Upper lobe of right lung (tissue), 1 donor: Measurements from ENCODE around the gene CRACR2A. TPM values are rescaled to one million over a fixed set of nuclear protein-coding genes. Genes with fewer than 3 reads are reported as not detected.

Experiments used
- ATAC-seq: fragments of 200-7000 bp; cut with Tn5 transposase; one replicate; pipeline ENCODE4 v1.9.1; 2020; ENCODE audit warnings: mild to moderate bottlenecking, moderate library complexity
- DNase-seq: peaks from one replicate; pipeline ENCODE4 v3.0.0-alpha.2; 2020
- H3K27ac ChIP-seq: fragments of 200-600 bp; one replicate; pipeline ENCODE4 v1.8.0; 2022
- H3K27me3 ChIP-seq: fragments of 200-600 bp; one replicate; pipeline ENCODE4 v1.8.0; 2022; ENCODE audit warnings: mild to moderate bottlenecking
- H3K36me3 ChIP-seq: fragments of 200-600 bp; one replicate; pipeline ENCODE4 v1.8.0; 2022
- H3K4me1 ChIP-seq: fragments of 200-600 bp; one replicate; pipeline ENCODE4 v1.8.0; 2022
- H3K4me3 ChIP-seq: fragments of 200-600 bp; one replicate; pipeline ENCODE4 v1.8.0; 2022; ENCODE audit warnings: mild to moderate bottlenecking
- H3K9me3 ChIP-seq: fragments of 200-600 bp; one replicate; pipeline ENCODE4 v1.8.0; 2022
- intact Hi-C: fragments of 100-400 bp; cut with DNase I; formaldehyde crosslinking; loops from one replicate; pipeline ENCODE4 v1.11.0; 2022
- total RNA-seq: library from RNA; stranded (reverse); fragmentation: NEBNext Ultra II Directional; extraction: Animal tissue kit (Norgen Biotek cat#: 25700); gene quantifications from one replicate; pipeline ENCODE4 v1.2.1, GENCODE V29; 2021
- TF ChIP-seq, protein P1 (sequence below): fragments of 200-600 bp; IDR thresholded peaks from one replicate; pipeline ENCODE4 v1.8.0; 2022; ENCODE audit warnings: antibody characterized with exemption
- donor health status: DM: no; HTN: yes; CAD: no; lungs with severe emphysema.

The CRACR2A gene
- total RNA-seq, 1 donor from 2014 or later: 5.4 TPM

DNA sequence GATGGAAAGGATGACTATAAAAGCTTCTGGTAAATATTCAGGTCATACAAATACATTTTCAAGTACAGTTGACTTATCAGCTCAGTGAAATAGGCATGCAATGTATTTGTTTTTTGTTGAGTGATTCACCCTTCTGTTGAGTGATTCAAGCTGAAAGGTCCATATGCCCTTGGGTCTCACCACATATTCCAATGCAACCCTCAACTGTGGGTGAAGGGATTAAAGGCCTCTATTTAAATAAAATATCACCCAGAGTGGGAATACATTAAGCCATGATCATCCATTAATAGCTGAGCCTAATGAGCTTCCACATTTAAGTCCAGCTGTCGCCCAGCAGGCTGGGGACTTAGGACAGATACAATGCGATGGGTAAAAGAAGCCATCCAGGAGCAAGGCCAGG lies 120.2 kb downstream of the CRACR2A start:
- Histone ChIP-seq H3K27ac (no peak overlapping the region), H3K27me3 (no peaks in the 10 kb centered on the region), H3K36me3 (no peaks in the 10 kb centered on the region), H3K4me1 (no peaks in the 10 kb centered on the region), H3K4me3 (no peak overlapping the region), H3K9me3 (no peaks in the 10 kb centered on the region)
- intact Hi-C loops: no loop called here
- DNase-seq (no peak), ATAC-seq (no peak)
- TF ChIP-seq, protein P1, sequence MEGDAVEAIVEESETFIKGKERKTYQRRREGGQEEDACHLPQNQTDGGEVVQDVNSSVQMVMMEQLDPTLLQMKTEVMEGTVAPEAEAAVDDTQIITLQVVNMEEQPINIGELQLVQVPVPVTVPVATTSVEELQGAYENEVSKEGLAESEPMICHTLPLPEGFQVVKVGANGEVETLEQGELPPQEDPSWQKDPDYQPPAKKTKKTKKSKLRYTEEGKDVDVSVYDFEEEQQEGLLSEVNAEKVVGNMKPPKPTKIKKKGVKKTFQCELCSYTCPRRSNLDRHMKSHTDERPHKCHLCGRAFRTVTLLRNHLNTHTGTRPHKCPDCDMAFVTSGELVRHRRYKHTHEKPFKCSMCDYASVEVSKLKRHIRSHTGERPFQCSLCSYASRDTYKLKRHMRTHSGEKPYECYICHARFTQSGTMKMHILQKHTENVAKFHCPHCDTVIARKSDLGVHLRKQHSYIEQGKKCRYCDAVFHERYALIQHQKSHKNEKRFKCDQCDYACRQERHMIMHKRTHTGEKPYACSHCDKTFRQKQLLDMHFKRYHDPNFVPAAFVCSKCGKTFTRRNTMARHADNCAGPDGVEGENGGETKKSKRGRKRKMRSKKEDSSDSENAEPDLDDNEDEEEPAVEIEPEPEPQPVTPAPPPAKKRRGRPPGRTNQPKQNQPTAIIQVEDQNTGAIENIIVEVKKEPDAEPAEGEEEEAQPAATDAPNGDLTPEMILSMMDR: no peak

DNA sequence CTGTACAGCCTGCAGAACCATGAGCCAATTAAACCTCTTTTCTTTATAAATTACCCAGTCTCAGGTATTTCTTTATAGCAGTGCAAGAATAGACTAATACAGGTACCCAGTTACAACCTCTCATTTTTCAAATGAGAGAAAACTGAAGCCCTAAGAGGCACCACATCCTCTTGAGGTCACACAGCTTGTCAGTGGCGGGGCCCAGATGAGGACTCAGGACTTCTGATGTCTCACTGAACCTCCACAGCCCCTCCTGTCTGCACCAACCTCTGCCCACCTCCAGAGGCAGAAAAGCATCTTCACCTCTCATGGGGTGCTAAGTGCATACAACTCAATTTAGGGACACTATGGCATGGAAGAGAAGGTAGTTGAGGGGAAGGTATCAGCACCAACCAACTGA lies 120.7 kb downstream of the CRACR2A start:
- Histone ChIP-seq H3K36me3 (no peaks in the 10 kb centered on the region), H3K4me1 (no peaks in the 10 kb centered on the region), H3K9me3 (no peaks in the 10 kb centered on the region), H3K27me3 (no peaks in the 10 kb centered on the region), H3K4me3 (no peak overlapping the region), H3K27ac (no peak overlapping the region)
- intact Hi-C loops: no loop called here
- ATAC-seq: no peak
- no peak for DNase-seq
- TF ChIP-seq, protein P1: no peak

DNA sequence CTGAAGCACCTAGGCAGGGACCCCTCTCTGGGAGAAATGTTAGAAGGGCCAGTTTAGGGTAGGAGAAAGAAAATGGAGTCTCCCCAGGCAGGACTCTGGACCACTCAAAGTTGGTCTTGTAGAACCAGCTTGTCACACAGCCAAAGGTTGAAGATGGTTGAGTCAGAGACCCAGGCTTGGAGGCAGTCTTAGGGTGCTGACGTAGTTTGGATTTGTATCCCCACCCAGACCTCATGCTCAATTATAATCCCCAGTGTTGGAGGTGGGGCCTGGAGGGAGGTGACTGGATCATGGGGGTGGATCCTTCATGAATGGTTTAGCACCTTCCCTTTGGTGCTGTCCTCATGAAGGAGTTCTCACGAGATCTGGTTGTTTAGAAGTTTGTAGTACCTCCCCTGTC lies 121.2 kb downstream of the CRACR2A start:
- TF ChIP-seq, protein P1: no peak
- H3K36me3 ChIP-seq: no peaks in the 10 kb centered on the region
- no peaks in the 10 kb centered on the region for H3K27me3 ChIP-seq
- H3K4me1 ChIP-seq: no peaks in the 10 kb centered on the region
- no peak for DNase-seq
- no peak for ATAC-seq
- no peak overlapping the region for H3K4me3 ChIP-seq
- intact Hi-C loops: no loop called here
- no peaks in the 10 kb centered on the region for H3K9me3 ChIP-seq
- H3K27ac ChIP-seq: no peak overlapping the region

DNA sequence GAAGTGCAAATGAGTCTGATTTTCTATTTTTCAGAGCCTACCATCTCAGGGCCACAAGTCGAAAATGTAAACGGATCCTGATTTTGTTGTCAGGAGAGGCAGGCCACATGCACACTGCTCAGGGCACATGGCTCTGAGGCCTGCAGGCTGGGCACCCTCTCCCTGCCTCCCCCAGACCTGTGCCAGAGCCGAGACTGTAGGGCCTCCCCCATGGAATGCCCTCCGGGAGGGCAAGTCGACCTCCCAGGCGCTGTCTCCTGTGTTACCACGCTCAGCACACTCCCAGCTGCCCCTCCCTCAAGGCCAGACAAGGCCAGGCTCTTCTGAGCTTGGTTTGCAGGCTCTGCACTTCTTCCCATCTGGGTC lies 121.7 kb downstream of the CRACR2A start:
- Histone ChIP-seq H3K4me1 (no peaks in the 10 kb centered on the region), H3K27ac (no peak overlapping the region), H3K36me3 (no peaks in the 10 kb centered on the region), H3K4me3 (no peak overlapping the region), H3K9me3 (no peaks in the 10 kb centered on the region), H3K27me3 (no peaks in the 10 kb centered on the region)
- DNase-seq: no peak
- TF ChIP-seq, protein P1: no peak
- ATAC-seq: no peak
- intact Hi-C loops: no loop called here

DNA sequence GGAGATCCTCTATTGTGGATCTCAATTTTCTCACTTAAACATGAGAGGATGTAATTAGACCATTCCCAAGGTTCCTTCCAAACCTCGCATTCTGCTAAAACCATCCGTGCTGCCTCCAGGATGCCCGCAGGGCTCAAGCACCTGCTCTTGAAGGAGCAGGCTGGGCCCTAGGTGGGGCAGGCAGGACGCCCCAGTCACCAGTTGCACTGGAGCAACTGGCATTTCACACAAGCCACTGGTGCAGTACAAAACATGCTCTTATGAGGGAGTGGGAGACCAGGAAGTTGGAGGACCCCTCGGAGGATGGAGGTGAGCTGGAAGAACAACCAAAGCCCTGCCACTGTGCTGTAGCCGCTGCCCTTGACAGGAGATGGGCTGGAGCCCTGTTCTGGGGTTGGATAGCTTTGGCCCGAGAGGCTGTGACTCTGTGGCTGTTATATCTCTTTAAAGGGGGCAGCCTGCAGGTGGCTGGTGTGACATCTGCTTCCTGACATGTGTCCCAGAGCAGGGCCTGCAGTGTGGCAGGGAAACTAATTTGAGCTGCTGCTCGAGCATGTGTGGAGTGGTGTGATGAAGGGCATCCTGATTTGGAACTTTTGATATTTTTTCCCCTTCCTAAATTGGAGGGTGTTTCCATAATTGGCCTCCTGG lies 122.2 kb downstream of the CRACR2A start:
- no peak overlapping the region for H3K4me3 ChIP-seq
- H3K27me3 ChIP-seq: no peaks in the 10 kb centered on the region
- intact Hi-C loops: no loop called here

More for the DNA sequence above, 122.2 kb downstream of the CRACR2A start:
- DNase-seq (no peak), ATAC-seq (no peak)
- Histone ChIP-seq H3K4me1 (no peaks in the 10 kb centered on the region), H3K36me3 (no peaks in the 10 kb centered on the region), H3K27ac (no peak overlapping the region), H3K9me3 (no peaks in the 10 kb centered on the region)
- TF ChIP-seq, protein P1: no peak
